ENCODE data around the gene TANGO6. TPM values are rescaled to one million over a fixed set of nuclear protein-coding genes. Genes with fewer than 3 reads are reported as not detected.
A peak's percentile ranks its signal among the peaks of the same experiment; 100 is the strongest.

TANGO6 gene
- total RNA-seq, 5 donors from 2014 or later (not counting 1 experiment from before 2014, with no cell fraction given), result 25.2 to 35.2 (median 29.0) TPM

DNA sequence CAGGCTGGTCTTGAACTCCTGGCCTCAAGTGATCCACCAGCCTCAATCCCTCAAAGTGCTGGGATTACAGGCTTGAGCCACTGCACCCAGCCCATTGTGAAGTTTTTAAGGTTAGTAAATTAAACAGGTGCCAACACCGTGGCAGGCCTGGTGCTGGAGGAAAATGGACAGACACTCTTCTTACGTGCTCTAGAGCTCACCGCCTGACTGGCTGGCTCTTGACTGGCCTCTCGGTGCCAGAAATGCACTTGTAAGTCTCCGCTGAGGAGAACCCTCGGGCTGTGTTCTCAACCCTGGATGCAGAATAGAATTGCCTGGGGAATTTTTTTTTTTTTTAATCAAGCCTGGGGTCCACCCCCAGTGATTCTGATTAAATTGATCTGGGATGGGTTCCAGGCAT, 251.9 kb downstream of the TANGO6 start:
- Histone ChIP-seq H3K9me3 (no peaks in the 10 kb centered on the region), H3K4me3 (ENCODE audit: control insufficient read depth in 1 of 2, extremely low read depth in 1 of 2, low read length in 1 of 2) (no peak overlapping the region), H3K4me1 (ENCODE audit: control insufficient read depth in 1 of 2, extremely low read depth in 1 of 2, insufficient read depth in 2 of 2, low read length in 2 of 2) (no peaks in the 10 kb centered on the region), H3K27me3 (replicated peaks in 1 of 2; ENCODE audit: control insufficient read depth in 2 of 2, extremely low read depth in 1 of 2, insufficient read depth in 2 of 2, low read length in 1 of 2) (no peaks in the 10 kb centered on the region), H3K36me3 (ENCODE audit: control insufficient read depth in 2 of 2, extremely low read depth in 1 of 2, insufficient read depth in 1 of 2, low read length in 1 of 2) (no peaks in the 10 kb centered on the region), H3K27ac (ENCODE audit: low read length) (no peak overlapping the region)
- ATAC-seq (replicated peaks in 1 of 4), result no peak
- H3K27ac Mint-ChIP-seq, result no peak overlapping the region
- no peaks in the 10 kb centered on the region for H3K36me3 Mint-ChIP-seq
- H3K27me3 Mint-ChIP-seq, result no peaks in the 10 kb centered on the region
- H3K9me3 Mint-ChIP-seq, result no peaks in the 10 kb centered on the region
- H3K4me3 Mint-ChIP-seq, result no peak overlapping the region
- 91% methylated on average over 4 of the region's 6 CpGs for WGBS (ENCODE audit: insufficient coverage)
- no peak for DNase-seq
- ChIA-PET CTCF (no interaction called here), POLR2A (no interaction called here)
- no peaks in the 10 kb centered on the region for H3K4me1 Mint-ChIP-seq

DNA sequence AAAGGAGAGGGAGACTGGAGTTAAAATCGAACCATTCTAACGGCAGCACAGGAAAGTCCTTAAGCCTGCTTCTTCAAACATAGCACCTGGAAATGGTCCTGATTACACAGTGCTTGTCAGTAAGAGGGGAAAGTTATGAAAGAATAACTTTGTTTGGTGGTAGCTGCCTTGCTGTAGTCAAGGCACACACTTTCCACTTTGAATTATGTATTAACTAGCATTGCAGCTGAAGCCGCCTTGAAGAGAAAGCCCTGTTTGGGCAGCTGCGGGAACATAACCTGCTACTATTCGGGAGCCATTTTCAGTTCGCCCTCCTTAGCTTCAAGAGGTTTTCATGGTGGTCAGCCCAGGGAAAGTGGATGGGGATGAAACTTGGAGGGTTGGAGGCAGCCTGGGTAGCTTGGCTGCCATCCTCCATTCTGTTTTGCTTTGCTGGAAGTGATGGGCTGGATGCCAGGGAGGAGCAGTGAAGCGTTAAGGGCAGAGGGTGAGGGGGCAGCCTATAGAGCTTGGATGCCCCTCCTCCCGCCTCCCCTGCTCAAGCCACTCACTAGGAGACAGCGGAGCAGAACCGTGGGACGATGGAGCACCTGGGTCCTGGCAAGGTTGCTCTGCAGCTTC, 256.9 kb downstream of the TANGO6 start:
- Mint-ChIP-seq H3K4me3 (no peak overlapping the region), H3K27me3 (peaks cover 7 to 9% of the 10 kb centered on the region in 2 donors), H3K4me1 (peaks cover under 1% of the 10 kb centered on the region in 3 donors), H3K36me3 (no peaks in the 10 kb centered on the region), H3K27ac (no peak overlapping the region), H3K9me3 (no peaks in the 10 kb centered on the region)
- Histone ChIP-seq H3K4me1 (ENCODE audit: control insufficient read depth in 1 of 2, extremely low read depth in 1 of 2, insufficient read depth in 2 of 2, low read length in 2 of 2) (no peaks in the 10 kb centered on the region), H3K4me3 (ENCODE audit: control insufficient read depth in 1 of 2, extremely low read depth in 1 of 2, low read length in 1 of 2) (no peak overlapping the region), H3K9me3 (no peaks in the 10 kb centered on the region), H3K27ac (ENCODE audit: low read length) (no peak overlapping the region), H3K27me3 (replicated peaks in 1 of 2; ENCODE audit: control insufficient read depth in 2 of 2, extremely low read depth in 1 of 2, insufficient read depth in 2 of 2, low read length in 1 of 2) (peaks cover 0 to 23% of the 10 kb centered on the region in 2 experiments), H3K36me3 (ENCODE audit: control insufficient read depth in 2 of 2, extremely low read depth in 1 of 2, insufficient read depth in 1 of 2, low read length in 1 of 2) (no peaks in the 10 kb centered on the region)
- CTCF ChIA-PET, result no interaction called here
- ATAC-seq (replicated peaks in 1 of 4), result no peak
- POLR2A ChIA-PET, result no interaction called here
- WGBS (ENCODE audit: insufficient coverage), result 88% methylated on average over 4 of the region's 11 CpGs
- no peak for DNase-seq

DNA sequence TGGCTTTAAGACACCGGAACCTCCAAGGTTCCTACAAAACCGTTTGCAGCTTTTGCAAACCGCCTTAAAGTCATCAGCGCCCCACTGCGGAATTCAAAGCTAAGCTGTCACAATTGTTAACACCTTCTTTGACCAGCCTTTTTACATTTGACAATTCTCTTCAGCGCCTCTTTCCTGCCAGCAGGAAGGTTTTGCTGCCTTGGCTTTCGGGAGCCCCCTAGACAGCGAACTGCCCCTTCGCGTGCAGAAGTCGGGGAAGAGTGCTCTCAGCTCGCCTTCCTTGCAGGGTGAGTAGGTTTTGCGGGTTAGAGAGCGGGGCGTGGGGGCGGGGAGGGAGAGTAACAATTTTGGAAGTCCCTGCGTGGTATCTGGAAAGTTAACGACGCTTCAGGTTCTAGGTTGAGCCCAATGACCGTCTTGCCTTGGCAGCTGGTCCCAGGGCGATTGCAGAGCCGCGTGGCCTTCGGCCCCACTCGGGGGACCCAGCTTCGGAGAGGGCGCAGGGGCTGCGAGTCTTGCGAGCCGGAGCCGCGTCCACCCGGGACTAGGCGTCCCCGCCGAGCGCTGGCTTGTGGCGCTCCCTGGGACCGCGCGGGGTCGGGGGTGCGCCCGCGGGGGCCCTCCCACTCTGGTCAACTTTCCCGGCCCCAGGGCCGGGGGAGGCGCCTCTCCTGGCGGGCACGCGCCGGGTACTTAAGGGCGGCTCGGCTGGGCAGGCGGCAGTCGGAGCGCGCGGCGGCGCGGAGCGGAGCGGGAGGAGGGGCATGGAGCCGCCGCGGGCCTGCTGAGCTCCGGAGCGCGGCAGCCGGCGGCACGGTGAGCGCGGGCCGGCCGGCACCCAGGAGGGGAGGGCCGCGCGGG, 262.4 kb downstream of the TANGO6 start, which contains the start of gene HAS3:
TSS of gene HAS3 (plus strand) at position 153 of the 861 bp plus-strand sequence. CDS start 3,743 bp downstream, outside the sequence.
- ChIA-PET CTCF (interaction anchor here (0.6 kb wide), 2 partner anchors 12 to 296 kb away, joined by 3 read pairs; no protein-coding TSS in a partner anchor), POLR2A (interaction anchor here in 1 of 2 donors (0.6 kb wide), 1 partner anchor 27 kb away, joined by 5 read pairs; no protein-coding TSS in a partner anchor)
- under 1% methylated on average over 78 of the region's 80 CpGs for WGBS (ENCODE audit: insufficient coverage)
- ATAC-seq (replicated peaks in 1 of 4), result peak; percentile 62 to 75 (median 72)
- H3K27ac ChIP-seq (ENCODE audit: low read length), result no peak within 1 kb of the TSS
- peaks cover 20 to 24% (median 24%) of the 10 kb centered on the region in 3 donors for H3K4me1 Mint-ChIP-seq
- H3K9me3 Mint-ChIP-seq, result no peaks in the 10 kb centered on the region
- H3K4me3 Mint-ChIP-seq, result peak within 1 kb of the TSS; percentile 78 to 88 (median 84)
- peaks cover 28 to 35% of the 10 kb centered on the region in 2 donors for H3K27me3 Mint-ChIP-seq
- no peaks in the 10 kb centered on the region for H3K9me3 ChIP-seq
- peaks cover 4% of the 10 kb centered on the region in 2 donors for H3K36me3 ChIP-seq (ENCODE audit: control insufficient read depth in 2 of 2, extremely low read depth in 1 of 2, insufficient read depth in 1 of 2, low read length in 1 of 2)
- H3K36me3 Mint-ChIP-seq, result peaks cover 21% of the 10 kb centered on the region
- peak within 1 kb of the TSS; percentile 30 to 69 for H3K4me3 ChIP-seq (ENCODE audit: control insufficient read depth in 1 of 2, extremely low read depth in 1 of 2, low read length in 1 of 2)
- peaks cover 7 to 26% of the 10 kb centered on the region in 2 experiments for H3K4me1 ChIP-seq (ENCODE audit: control insufficient read depth in 1 of 2, extremely low read depth in 1 of 2, insufficient read depth in 2 of 2, low read length in 2 of 2)
- peak in 9 of 35 experiments; percentile 9 to 36 (median 19) for DNase-seq
- H3K27me3 ChIP-seq (replicated peaks in 1 of 2; ENCODE audit: control insufficient read depth in 2 of 2, extremely low read depth in 1 of 2, insufficient read depth in 2 of 2, low read length in 1 of 2), result peaks cover 0 to 67% of the 10 kb centered on the region in 2 experiments
- no peak within 1 kb of the TSS for H3K27ac Mint-ChIP-seq

DNA sequence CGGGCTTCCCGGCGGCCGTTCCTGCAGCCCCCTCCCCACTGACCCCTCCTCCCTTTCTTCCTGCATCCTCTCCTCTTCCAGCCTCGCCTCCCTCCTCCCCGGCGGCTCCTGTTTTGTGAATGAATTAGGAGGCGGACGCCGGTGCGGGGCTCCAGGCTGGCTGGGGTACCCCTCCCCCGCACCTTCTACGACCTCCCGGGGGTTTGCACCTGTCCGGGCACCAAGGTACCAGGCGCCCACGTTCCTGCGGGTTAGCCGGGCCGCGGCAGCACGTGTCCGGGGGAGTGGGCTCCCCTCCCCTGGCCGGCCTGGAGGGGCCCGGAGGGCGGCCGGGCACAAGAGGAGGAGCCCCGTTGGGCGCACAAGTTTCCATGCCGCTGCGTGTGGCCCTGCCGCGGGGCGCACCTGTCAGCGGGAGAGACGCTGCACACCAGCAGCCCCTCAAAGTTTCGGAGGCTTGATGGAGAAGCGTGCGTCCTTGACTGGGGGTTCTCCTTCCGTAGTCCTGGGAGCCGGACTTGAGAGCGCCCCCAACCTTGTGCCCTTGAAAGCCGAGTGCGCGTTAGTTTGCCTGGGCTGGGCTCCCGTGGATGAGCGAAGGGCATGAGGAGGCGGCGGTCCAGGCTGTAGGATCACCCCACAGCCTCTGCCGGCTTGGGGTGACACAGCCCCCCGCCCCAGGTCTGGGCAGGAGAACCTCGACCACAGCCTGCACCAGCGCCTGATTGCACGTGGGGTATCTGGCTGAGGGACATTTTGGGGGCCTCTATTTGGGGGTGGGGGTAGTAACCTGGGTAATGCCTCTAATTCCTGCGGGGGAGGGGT, 263.4 kb downstream of the TANGO6 start:
- peak overlapping the region in 1 of 2 donors; percentile 69 for H3K4me3 ChIP-seq (ENCODE audit: control insufficient read depth in 1 of 2, extremely low read depth in 1 of 2, low read length in 1 of 2)
- Mint-ChIP-seq H3K27me3 (peaks cover 28 to 35% of the 10 kb centered on the region in 2 donors), H3K9me3 (no peaks in the 10 kb centered on the region), H3K4me1 (peaks cover 20 to 24% (median 24%) of the 10 kb centered on the region in 3 donors), H3K4me3 (peak overlapping the region; percentile 56 to 68 (median 58)), H3K27ac (no peak overlapping the region), H3K36me3 (peaks cover 23% of the 10 kb centered on the region)
- peaks cover 4% of the 10 kb centered on the region in 2 donors for H3K36me3 ChIP-seq (ENCODE audit: control insufficient read depth in 2 of 2, extremely low read depth in 1 of 2, insufficient read depth in 1 of 2, low read length in 1 of 2)
- peaks cover 7 to 26% of the 10 kb centered on the region in 2 experiments for H3K4me1 ChIP-seq (ENCODE audit: control insufficient read depth in 1 of 2, extremely low read depth in 1 of 2, insufficient read depth in 2 of 2, low read length in 2 of 2)
- H3K27ac ChIP-seq (ENCODE audit: low read length), result no peak overlapping the region
- ChIA-PET POLR2A (interaction anchor here in 1 of 2 donors (0.6 kb wide), 1 partner anchor 26 kb away, joined by 5 read pairs; no protein-coding TSS in a partner anchor), CTCF (interaction anchor here in 1 of 2 donors (0.6 kb wide), 1 partner anchor 11 kb away, joined by 3 read pairs; no protein-coding TSS in a partner anchor)
- 2% methylated on average over 46 of the region's 55 CpGs for WGBS (ENCODE audit: insufficient coverage)
- peaks cover 0 to 67% of the 10 kb centered on the region in 2 experiments for H3K27me3 ChIP-seq (replicated peaks in 1 of 2; ENCODE audit: control insufficient read depth in 2 of 2, extremely low read depth in 1 of 2, insufficient read depth in 2 of 2, low read length in 1 of 2)
- no peak for DNase-seq
- no peaks in the 10 kb centered on the region for H3K9me3 ChIP-seq
- peak in 2 of 4 experiments; percentile 8 to 17 for ATAC-seq (replicated peaks in 1 of 4)

DNA sequence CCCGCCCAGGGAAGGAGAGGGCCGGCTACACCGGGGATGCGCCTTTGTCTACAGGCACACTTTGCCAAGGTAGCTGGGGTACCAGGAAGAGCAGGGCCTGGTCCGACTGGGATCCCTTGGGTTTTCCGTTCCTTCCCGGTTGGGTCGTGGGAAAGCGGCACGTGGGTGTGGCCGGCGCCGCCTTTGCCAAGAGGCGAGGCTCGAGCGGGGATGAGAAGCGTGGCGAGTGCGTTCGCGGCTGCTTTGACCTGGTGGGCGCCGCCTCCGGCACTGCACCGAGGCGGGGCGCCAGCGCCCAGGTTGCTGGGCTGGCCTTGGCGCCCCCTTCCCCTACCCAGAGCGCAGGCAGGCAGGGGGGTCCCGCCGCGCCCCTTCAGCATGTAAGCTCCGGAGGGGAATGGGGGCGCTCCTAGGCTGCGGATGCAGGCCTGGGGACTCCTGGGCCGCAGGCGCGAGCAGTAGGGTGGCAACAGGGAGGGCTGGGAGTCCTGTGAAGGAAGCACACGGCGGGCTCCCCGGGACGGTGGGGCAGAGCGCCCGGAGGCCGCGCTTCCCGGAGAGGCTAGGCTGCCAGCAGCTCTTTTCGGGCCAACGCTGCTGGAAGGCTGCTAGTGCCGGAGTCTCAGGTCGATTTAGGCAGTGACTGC, 264.1 kb downstream of the TANGO6 start:
- no peaks in the 10 kb centered on the region for H3K9me3 Mint-ChIP-seq
- ChIA-PET POLR2A (interaction anchor here in 1 of 2 donors (0.6 kb wide), 1 partner anchor 88 kb away, joined by 4 read pairs; no protein-coding TSS in a partner anchor), CTCF (no interaction called here)
- WGBS (ENCODE audit: insufficient coverage), result 14% methylated on average over 40 of the region's 52 CpGs
- Histone ChIP-seq H3K27me3 (replicated peaks in 1 of 2; ENCODE audit: control insufficient read depth in 2 of 2, extremely low read depth in 1 of 2, insufficient read depth in 2 of 2, low read length in 1 of 2) (peaks cover 0 to 69% of the 10 kb centered on the region in 2 experiments), H3K4me3 (ENCODE audit: control insufficient read depth in 1 of 2, extremely low read depth in 1 of 2, low read length in 1 of 2) (peak overlapping the region in 1 of 2 donors; percentile 69), H3K9me3 (no peaks in the 10 kb centered on the region), H3K27ac (ENCODE audit: low read length) (no peak overlapping the region), H3K36me3 (ENCODE audit: control insufficient read depth in 2 of 2, extremely low read depth in 1 of 2, insufficient read depth in 1 of 2, low read length in 1 of 2) (peaks cover 4% of the 10 kb centered on the region in 2 donors), H3K4me1 (ENCODE audit: control insufficient read depth in 1 of 2, extremely low read depth in 1 of 2, insufficient read depth in 2 of 2, low read length in 2 of 2) (peaks cover 7 to 26% of the 10 kb centered on the region in 2 experiments)
- H3K36me3 Mint-ChIP-seq, result peaks cover 23% of the 10 kb centered on the region
- peak overlapping the region; percentile 56 to 68 (median 58) for H3K4me3 Mint-ChIP-seq
- H3K4me1 Mint-ChIP-seq, result peaks cover 20 to 24% (median 24%) of the 10 kb centered on the region in 3 donors
- DNase-seq, result no peak
- no peak overlapping the region for H3K27ac Mint-ChIP-seq
- peaks cover 28 to 35% of the 10 kb centered on the region in 2 donors for H3K27me3 Mint-ChIP-seq
- ATAC-seq (replicated peaks in 1 of 4), result no peak
